ENCODE results near the gene SLC7A8.

GRCh38 chr14:23141706-23142444, 41.6 kb downstream of the SLC7A8 start:
- TF ChIP-seq FOXA1 (IDR thresholded peaks at IDR 0.05) (no peak), HDGF (IDR thresholded peaks at IDR 0.05; ENCODE audit: borderline replicate concordance) (no peak), ZNF384 (IDR thresholded peaks at IDR 0.05) (no peak), CTBP1 (IDR thresholded peaks at IDR 0.05; ENCODE audit: borderline replicate concordance) (no peak), NFRKB (IDR thresholded peaks at IDR 0.05) (no peak), FOXK2 (IDR thresholded peaks at IDR 0.05) (no peak), BHLHE40 (IDR thresholded peaks at IDR 0.05; ENCODE audit: borderline replicate concordance) (no peak), TARDBP (IDR thresholded peaks at IDR 0.05) (no peak), ELF4 (IDR thresholded peaks at IDR 0.05) (no peak), PKNOX1 (IDR thresholded peaks at IDR 0.05) (no peak), FOXM1 (IDR thresholded peaks at IDR 0.05; ENCODE audit: borderline replicate concordance) (no peak), SP1 (IDR thresholded peaks at IDR 0.05) (no peak)

Measured in HEK293T (cell line).